Gastrocnemius medialis (tissue), 4 donors: Measurements from ENCODE around the gene NPM1.

ENCODE experiments used
- CTCF ChIP-seq, 5 experiments: fragments of 450-650 bp in 3 of 5; fragments of 200-600 bp in 2 of 5; sonication (generic) in 2 of 5; IDR thresholded peaks in 4 of 5; conservative IDR thresholded peaks in 1 of 5; 1 replicate in 4 of 5; 2 replicates in 1 of 5; pipeline ENCODE4 v1.5.1; 2016 to 2019; ENCODE audit warnings: antibody characterized with exemption in 5 of 5, mild to moderate bottlenecking in 3 of 5, moderate library complexity in 3 of 5
- POLR2A ChIP-seq, 2 donors: fragments of 450-650 bp; IDR thresholded peaks; one replicate each; pipeline ENCODE4 v1.6.1; 2017; ENCODE audit warnings: antibody characterized with exemption in 2 of 2, mild to moderate bottlenecking in 2 of 2, moderate library complexity in 2 of 2

DNA sequence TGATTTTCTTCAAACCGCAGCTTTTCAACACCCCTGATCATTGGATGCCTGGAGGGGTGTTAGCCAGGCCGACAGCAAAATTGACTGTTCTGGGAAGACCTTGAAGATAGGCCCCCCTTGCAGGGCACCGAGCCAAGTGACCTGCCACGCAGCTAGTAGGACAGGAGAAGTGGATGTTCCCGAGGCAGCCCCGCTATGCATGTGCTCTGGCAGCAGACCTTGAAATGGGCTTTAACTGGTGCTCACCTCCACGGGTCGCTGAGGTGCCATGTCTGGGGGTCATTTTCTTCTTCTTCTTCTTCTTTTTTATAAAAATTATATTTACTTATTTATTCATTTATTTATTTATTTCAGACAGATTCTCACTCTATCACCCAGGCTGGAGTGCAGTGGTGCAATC lies 44.4 kb downstream of the NPM1 start:
- TF ChIP-seq CTCF (IDR thresholded peaks at IDR 0.05 in 4 of 5, conservative IDR thresholded peaks at IDR 0.05 in 1 of 5), result no peak
- no peak for TF ChIP-seq POLR2A (IDR thresholded peaks at IDR 0.05)
